Posterior vena cava (tissue), 2 donors: ENCODE data around the gene CYP27A1. TPM values are rescaled to one million over a fixed set of nuclear protein-coding genes. Genes with fewer than 3 reads are reported as not detected.
"Not testable (repeated sequence)": the region's sequence is repeated elsewhere in the genome, so short reads cannot be mapped to it uniquely, and the experiment has no call there.

ENCODE experiments used
- DNase-seq: peaks from one replicate; pipeline ENCODE4 v3.0.0-alpha.2; 2020; ENCODE audit warnings: low spot score
- intact Hi-C, 2 donors: fragments of 100-400 bp; cut with DNase I; formaldehyde crosslinking; loops; one replicate each; pipeline versions ENCODE4 v1.14.1 to v1.14.2; 2022 to 2023
- total RNA-seq, 2 donors: library from RNA; stranded (reverse); fragmentation: NEBNext Ultra II Directional; extraction: Animal tissue kit (Norgen Biotek cat#: 25700); gene quantifications; one replicate each; pipeline ENCODE4 v1.2.1, GENCODE V29; 2021
- donor health status: DM: yes; HTN: yes; CAD: no.
- donor health status: DM: yes; HTN: yes; CAD: no.

CYP27A1 gene
- total RNA-seq, 2 donors from 2014 or later = 9.0 to 18.7 TPM

DNA sequence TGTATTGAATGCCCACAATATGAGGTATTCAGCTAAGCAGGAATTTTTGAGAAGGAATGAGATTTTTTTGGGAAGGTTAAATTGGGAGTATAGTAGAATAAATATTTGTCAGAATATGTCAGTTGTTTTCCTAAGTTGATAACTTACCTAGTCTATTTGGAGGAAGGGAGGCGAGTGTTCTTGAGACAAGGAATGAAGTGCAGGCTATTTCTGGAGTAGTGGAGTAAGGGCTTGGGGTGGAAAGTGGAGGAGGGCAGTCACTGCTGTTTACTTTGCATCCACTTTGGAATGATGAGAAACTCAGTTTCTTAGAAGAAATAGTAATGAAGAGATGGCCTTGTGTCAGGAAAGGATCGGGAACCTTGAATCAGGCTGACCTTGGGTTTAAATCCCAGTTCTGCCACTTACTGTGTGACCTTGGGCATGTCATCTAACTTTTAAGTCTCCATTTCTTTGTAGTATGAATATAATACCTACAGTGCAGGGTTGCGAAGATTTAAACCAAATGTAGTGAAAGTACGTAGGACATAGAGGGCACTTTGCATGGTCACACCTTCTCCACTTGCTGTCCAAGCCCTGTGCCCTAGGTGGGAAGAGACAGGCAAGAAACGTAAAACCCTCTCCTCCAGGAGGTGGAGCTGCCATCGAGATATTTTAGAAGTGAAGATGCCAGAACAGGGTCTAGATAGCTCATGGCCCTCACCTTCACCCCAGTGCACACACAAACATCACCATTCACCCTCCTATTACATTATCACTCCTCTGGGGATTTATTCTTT lies 25.2 kb upstream of the CYP27A1 start:
- intact Hi-C loops = no loop called here
- no peak for DNase-seq

DNA sequence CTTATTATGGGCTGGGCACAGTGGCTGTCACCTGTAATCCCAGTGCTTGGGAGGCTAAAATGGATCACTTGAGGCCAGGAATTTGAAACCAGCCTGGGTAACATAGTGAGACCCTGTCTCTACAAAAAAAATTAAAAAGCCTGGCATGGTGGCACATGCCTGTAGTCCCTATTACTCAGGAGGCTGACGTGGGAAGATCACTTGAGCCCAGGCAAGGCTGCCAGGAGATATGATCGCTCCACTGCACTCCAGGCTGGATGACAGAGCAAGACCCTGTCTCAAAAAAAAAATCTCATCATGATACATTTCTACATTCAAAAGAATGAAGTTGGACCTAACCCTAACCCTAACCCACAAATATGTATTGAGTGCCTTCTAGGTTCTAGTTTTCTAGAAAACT lies 20.2 kb upstream of the CYP27A1 start:
- intact Hi-C loops = loop anchor here in 1 of 2 donors (5.0 kb wide), 1 partner anchor 724 kb away; no protein-coding TSS in a partner anchor
- DNase-seq = no peak

DNA sequence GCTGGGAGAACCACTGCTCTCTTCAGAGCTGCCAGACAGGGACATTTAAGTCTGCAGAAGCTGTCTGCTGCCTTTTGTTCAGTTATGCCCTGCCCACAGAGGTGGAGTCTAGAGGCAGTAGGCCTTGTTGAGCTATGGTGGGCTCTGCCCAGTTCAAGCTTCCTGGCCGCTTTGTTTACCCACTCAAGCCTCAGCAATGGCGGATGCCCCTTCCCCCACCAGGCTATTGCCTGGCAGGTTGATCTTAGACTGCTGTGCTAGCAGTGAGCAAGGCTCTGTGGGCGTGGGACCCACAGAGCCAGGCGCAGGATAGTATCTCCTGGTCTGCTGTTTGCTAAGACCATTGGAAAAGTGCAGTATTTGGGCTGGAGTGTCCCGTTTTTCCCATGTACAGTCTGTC lies 9.2 kb upstream of the CYP27A1 start:
- intact Hi-C loops, DNase-seq: not testable (repeated sequence)

DNA sequence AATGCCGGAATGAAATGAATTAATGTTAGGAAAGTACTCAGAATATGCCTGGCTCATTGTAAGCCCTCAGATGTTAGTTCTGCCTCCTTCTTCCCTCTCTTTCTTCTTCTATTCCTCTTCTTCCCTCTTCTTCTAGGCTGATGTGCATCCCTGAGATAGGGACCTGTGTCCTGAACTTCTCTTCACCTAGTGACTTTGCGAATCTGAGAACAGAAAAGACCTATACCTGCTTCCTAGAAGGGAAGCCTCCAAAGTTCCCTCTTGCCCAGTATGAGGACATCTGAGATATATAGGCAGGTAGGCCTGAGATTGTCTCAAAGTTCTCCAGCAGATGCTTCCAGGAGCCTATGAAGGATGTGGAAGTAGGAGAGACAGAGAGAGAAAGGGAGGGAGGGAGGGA lies 8.1 kb upstream of the CYP27A1 start:
- no peak for DNase-seq

DNA sequence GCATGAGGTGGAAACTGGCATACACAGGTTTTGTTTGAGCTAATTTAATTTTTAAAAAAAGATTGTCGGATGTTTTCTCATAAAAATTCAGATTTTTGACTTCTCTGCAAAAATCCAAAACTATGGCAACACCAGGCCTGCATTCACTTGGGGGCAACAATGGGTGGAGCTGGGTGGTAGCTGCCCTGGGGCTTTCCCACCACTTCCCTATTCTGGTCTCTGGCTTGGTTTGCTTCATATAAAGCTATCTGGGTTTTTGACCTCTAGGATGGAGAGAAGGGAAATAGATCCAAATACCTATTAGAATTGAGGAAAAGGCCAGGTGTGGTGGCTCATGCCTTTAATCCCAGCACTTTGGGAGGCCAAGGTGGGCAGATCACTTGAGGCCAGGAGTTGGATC lies 5.5 kb upstream of the CYP27A1 start:
- DNase-seq = no peak
- intact Hi-C loops = loop anchor here in 1 of 2 donors (2.0 kb wide), 1 partner anchor 46 kb away; no protein-coding TSS in a partner anchor

More for the DNA sequence above, 8.1 kb upstream of the CYP27A1 start:
- intact Hi-C loops = no loop called here

DNA sequence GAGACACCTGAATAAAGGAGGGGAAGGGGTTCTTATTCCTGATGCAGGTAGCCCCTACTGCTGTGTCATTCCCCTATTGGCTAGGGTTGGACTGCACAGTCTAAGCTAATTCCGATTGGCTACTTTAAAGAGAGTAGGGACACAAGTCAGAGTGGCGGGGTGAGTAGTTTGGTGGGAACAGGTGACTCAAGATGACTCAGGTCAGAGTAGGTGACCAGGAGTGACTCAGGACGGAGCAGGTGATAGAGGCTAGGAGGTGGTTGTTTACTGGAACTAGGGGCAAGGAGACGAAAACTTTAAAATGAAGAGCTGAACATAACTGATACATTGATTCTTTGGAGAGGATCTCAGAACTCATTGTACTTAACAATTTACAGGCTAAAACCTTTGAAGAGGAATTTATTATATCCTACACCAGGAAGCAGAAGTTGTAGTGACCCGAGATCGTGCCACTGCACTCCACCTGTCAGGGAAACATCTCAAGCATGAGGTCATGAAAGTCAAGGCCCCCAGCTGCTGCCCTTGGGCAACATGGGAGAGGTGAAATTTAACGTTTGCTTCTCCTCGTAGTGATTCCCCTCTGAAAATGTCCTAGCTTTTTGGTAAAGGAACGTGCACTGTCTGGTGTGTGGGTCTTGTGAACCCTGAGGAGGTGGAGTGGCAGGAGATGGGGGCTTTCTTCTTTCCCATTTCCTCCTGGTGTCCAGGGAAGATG lies 4.5 kb upstream of the CYP27A1 start:
- DNase-seq = no peak

DNA sequence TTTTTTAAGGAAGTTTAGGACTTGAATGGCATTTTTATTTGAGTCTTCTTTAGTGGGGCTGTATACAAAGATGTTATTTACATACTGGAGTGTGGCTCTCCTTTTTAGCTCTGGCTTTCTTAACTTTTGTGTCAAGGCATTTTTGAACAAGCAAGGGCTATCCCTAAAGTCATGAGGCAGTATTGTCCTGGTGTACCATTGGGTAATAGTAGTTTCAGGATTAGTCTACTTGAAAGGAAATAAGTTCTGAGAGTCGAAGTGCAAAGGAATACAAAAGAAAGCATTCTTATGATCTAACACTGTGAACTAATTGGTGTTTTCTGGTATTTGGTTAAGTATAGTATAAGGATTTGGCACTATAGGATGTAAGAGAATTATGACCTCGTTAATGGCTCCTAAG lies 1.9 kb upstream of the CYP27A1 start:
- intact Hi-C loops = no loop called here
- DNase-seq = no peak

More for the DNA sequence above, 4.5 kb upstream of the CYP27A1 start:
- intact Hi-C loops = loop anchor here in 1 of 2 donors (2.0 kb wide), 1 partner anchor 45 kb away; no protein-coding TSS in a partner anchor

DNA sequence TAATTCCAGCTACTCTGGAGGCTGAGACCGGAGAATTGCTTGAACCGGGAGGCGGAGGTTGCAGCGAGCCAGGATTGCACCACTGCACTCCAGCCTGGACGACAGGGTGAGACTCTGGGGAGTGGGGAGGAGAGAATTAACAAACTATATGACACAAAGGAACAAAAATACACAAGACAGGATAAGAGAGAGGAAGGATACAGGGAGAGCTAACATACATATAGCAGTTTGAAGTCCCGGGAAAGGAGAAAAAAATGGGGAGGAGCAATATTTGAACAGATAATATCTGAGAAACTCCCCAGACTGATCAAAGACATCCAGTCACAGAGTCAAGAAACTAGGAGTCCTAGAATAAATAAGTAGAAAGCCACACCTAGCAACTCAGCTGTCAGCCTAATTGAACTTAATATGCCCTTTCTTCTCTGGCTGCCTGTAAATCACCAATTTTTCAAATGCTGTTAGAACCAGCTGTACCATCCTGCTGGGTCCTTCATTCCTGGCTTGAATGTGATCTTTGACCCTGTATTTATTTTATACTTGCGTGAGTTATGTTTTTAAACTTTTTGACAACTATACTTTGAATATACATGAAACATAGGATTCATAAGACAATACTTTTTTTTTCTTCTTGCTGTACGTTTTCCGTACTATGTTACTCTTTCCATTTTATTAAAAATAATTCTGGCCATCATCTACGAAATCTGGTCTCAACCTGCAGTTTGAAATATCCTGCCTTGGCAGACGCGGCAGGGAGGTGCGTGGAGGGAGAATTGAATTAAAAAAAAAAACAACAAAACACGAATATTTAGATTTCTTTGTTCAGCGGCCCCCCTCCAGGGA lies 876 bp upstream of the CYP27A1 start:
- DNase-seq = no peak
- intact Hi-C loops = no loop called here

DNA sequence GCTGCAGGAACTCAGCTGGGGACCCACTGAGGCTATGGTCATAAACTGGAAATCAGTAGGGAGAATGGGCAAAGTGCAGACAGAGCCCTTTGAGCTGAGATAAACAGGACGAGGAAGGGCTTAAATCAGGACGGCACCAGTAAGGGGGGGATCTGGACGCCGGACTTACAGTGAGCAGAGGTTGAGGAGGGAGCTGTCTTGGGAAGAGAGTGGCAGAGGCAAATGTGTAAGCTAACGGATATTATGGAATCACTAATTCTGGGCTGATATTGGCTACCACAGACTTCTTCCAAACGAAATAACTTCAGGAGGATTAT lies 539 bp downstream of the CYP27A1 start:
- no peak for DNase-seq
- intact Hi-C loops = no loop called here

DNA sequence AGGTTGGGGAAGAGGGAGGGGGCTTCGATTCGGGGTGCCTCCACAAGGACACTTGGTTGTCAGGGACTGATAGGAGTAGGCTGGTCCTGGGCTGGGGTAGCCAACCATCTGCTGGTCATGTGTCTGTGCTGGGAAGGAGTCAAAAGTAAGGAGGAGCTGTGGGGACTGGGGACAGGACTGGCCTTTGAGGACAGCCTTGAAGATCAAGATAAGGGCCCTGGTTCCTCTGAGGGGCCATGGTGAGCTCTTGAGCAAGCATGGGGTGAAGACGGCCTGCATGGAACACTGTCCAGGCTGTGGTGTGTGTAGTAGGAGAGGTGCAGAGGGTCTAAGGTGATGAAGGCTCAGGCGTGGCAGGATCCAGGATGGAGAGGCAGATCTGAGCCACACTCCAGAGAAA lies 1.7 kb downstream of the CYP27A1 start:
- intact Hi-C loops = no loop called here

DNA sequence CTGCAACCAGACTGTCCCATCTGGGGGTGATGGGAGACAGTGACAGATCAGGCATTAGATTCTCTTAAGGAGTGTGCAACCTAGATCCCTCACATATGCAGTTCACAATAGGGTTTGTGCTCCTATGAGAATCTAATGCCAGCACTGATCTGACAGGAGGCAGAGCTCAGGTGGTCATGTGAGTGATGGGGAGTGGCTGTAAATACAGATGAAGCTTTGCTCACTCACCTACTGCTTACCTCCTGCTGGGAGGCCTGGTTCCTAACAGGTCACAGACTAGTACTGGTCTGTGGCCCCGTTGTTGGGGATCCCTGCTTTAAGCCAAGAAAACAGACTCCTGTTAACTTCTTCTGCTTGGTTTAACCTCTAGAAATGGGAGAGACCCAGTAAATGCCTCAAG lies 3.2 kb downstream of the CYP27A1 start:
- DNase-seq = no peak
- intact Hi-C loops = no loop called here

More for the DNA sequence above, 1.7 kb downstream of the CYP27A1 start:
- DNase-seq = no peak

DNA sequence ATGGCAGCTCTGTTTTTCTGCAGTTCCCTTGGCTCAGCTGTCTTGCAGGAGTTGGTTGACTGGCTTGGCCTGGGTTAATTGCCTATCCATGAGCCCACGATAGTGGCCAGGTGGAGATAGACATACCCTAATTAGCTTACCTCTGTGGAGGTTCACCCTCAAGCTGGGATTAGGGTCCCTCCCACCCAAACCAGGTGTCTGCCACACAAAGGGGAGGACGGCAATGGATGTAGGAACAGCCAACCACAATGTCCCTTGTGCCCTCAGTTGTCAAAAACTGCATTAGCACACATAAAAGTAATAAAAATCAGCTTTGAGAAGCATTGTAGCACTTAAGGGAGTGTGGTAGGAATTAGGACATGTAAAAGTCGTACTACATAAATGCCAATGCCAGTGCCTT lies 4.2 kb downstream of the CYP27A1 start:
- no peak for DNase-seq
- intact Hi-C loops = no loop called here

DNA sequence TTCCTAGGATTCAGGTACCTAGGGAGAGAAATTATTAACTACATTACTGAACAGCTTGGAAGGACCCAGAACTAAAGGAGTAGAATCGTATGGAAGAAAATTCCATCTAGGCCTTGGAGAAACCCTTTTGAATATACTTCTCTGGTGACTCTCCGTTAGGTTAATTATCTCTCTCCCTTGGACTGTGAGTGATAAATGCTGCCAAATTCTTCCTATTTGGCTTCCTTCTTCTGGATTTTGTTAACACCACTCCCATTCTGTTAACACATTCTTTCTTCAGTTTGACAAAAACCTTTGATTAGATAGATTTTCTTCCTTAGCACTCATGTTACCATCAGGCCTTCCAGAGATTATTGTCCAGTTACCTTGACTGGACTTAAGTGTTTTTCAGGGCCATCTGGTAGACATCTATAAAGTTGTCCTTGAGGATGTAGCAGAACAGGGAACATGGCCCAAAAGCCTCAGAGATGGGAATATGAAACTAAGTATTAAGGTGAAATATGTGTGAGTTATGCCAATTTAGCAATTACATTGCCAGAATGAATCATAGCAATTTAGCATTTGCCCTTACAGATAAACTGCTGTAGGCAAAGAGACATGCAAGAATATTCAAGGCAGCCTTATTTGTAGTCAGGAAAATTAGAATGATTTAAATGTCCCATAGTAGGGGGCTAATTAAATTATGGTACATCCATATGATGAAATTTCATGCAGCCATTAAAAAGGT lies 6.7 kb downstream of the CYP27A1 start:
- no peak for DNase-seq
- intact Hi-C loops = no loop called here

DNA sequence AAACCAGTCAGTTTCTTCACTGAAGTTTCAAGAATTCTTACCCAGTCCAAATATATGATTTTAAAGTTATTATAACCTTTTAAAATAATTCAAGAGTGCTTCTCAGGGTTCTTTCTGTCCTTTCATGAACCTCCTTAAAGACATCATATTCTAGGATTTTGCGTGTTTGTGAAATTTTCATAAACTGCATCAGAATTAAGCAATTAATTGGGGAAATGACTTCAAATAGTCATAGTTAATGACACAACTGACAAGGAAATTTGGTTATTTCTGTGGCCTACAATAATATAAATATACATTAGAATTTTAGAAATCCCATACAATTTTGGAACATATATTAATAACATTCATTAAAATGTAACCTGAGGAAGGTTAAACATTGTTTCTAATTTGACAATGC lies 10.5 kb downstream of the CYP27A1 start:
- intact Hi-C loops = no loop called here
- no peak for DNase-seq

DNA sequence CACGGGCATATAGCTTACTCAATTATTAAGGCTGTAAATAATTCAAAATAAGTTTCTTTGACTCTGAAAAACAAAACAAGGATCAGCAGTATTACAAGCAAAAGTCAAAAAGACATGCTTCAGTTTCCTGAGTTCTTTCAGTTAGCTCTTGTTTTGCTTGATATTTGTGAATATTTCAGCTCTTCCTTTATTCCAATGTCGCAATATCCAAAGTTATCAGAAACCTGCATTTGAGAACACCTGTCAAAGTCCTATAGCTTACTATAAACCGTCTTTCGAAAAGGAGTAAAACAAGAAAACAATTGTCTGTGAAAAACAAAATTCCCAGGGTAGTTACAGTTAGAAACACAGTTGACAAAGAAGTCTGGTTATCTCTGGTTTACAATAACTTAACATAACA lies 14.7 kb downstream of the CYP27A1 start:
- intact Hi-C loops = no loop called here
- no peak for DNase-seq

DNA sequence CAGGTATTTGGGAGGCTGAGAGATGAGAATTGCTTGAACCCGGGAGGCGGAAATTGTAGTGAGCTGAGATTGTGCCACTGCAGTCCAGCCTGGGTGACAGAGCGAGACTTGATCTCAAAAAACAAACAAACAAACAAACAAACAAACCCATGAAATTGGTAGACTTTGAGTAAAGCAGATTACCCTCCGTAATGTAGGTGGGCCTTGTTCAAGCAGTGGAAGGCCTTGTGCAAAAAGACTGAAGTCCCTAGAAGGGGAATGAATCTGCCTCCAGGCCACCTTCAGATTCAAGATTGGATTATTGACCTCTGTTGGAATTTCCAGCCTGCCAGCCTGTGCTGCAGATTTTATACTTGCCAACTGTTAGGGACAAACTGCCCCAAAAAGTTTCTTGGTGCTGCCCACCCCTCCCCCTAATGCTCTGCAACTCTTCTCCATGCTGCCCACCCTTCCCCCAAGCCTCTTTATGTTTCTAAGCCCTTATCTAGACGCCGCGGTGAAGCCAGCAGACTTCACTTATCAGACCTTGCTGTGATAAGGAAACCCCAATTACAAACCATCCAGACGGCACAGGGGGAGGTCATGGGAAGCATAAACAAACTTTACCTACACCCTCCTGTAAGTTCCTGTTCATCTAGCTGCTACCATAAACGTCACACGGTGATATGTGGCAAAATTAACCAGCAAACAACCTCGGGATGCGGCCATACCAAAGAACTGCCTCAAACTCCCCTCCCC lies 17.0 kb downstream of the CYP27A1 start:
- intact Hi-C loops = no loop called here
- peak; percentile 41 for DNase-seq

DNA sequence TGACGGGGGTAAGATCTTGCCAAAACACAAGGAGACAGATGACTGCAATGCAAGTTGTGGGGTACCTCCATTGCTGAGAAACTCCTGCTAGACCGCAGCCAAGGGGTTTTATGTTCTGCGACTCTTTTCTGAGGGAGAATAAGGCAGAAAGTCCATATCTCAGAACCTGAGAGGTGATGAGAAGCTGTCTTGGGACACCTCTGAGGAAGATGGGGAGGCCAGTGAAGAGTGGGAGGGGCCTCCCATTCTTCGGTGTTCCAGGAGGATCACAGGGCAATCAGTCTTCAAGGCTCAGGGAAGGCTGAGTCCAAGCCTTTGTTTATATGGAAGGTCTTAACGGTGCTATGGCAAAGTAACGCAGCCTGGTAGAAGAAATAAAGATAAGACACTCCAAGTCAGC lies 18.0 kb downstream of the CYP27A1 start:
- intact Hi-C loops = no loop called here
- DNase-seq = no peak

DNA sequence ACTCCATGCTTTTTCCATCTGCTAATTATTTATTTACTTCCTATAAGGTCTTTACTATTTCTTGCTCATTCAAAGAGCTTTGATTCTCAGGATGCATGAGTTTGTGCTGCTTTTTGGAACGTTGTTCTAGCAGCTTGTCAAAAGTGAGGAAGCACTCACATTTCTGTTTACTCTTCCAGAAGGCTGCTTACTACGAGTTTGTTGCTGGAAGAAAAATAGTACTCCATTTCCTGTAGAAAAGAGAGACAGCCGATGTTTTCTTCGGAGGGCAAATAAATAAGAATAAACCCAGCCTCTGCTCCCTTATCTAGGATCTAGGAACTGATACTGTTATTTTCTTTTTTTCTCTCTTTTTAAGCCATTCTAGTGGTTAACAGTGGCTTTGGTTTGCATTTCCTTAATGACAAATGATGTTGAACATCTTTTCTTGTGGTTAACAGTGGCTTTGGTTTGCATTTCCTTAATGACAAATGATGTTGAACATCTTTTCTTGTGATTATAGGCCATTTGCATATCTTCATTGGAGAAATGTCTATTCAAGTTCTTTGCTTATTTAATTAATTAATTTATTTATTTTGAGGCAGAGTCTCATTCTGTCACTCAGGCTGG lies 20.5 kb downstream of the CYP27A1 start:
- intact Hi-C loops = no loop called here
- no peak for DNase-seq
